PC-9 (cell line): ENCODE data around the gene CTNND2. TPM values are rescaled to one million over a fixed set of nuclear protein-coding genes. Genes with fewer than 3 reads are reported as not detected.

ENCODE experiments used
- BruUV-seq: library from RNA; stranded (reverse); fragments of 400-500 nt; replicated peaks from 2 replicates; lab custom pipeline; 2021; lab: Mats Ljungman, UMichigan
- CTCF ChIA-PET: fragments of 300-600 bp; sonication (Branson Sonifier 250); formaldehyde crosslinking; loops from one replicate; lab custom pipeline; 2022; ENCODE audit warnings: antibody characterized with exemption; lab: Charles Lee
- POLR2A ChIA-PET: fragments of 300-600 bp; sonication (Branson Sonifier 250); formaldehyde crosslinking; loops from one replicate; lab custom pipeline; 2022; ENCODE audit warnings: antibody characterized with exemption; ENCODE audit not compliant: unreplicated experiment; lab: Charles Lee
- DNase-seq, 2 experiments: peaks; one replicate each; pipeline versions ENCODE4 v3.0.0 to v3.0.0-alpha.2; 2015 to 2022; ENCODE audit warnings: mixed read lengths in 1 of 2
- H2AFZ ChIP-seq: fragments of 200-600 bp; sonication (generic); 2 replicates; pipeline ENCODE4 v1.8.1; 2017; ENCODE audit warnings: antibody characterized with exemption
- H3F3A ChIP-seq: fragments of 200-600 bp; sonication (generic); 2 replicates; pipeline ENCODE4 v1.8.1; 2017; ENCODE audit warnings: antibody characterized with exemption, mild to moderate bottlenecking, low read depth; ENCODE audit not compliant: insufficient read depth
- H3K27ac ChIP-seq: fragments of 200-600 bp; sonication (generic); 2 replicates; pipeline ENCODE4 v1.6.1; 2016; ENCODE audit warnings: mixed run types
- H3K27me3 ChIP-seq: fragments of 200-600 bp; sonication (generic); 2 replicates; pipeline ENCODE4 v1.6.1; 2016; ENCODE audit warnings: low read depth, mixed run types; ENCODE audit not compliant: insufficient read depth
- H3K36me3 ChIP-seq: fragments of 200-600 bp; sonication (generic); 2 replicates; pipeline ENCODE4 v1.6.1; 2016; ENCODE audit warnings: low read depth, mixed run types
- H3K4me1 ChIP-seq: fragments of 200-600 bp; sonication (generic); replicated peaks from 2 replicates; pipeline ENCODE4 v1.6.1; 2016; ENCODE audit warnings: mixed run types; ENCODE audit not compliant: insufficient read depth
- H3K4me2 ChIP-seq: fragments of 200-600 bp; sonication (generic); 2 replicates; pipeline ENCODE4 v1.6.1; 2017; ENCODE audit warnings: mixed run types
- H3K4me3 ChIP-seq: fragments of 200-600 bp; sonication (generic); 2 replicates; pipeline ENCODE4 v1.6.1; 2016; ENCODE audit warnings: mixed run types
- H3K79me2 ChIP-seq: fragments of 200-600 bp; sonication (generic); 2 replicates; pipeline ENCODE4 v1.6.1; 2017; ENCODE audit warnings: low read depth, mixed run types
- H3K9me2 ChIP-seq: fragments of 200-600 bp; sonication (generic); 2 replicates; pipeline ENCODE4 v1.8.1; 2017; ENCODE audit warnings: mild to moderate bottlenecking; ENCODE audit not compliant: insufficient read depth
- H3K9me3 ChIP-seq: fragments of 200-600 bp; sonication (generic); 2 replicates; pipeline ENCODE4 v1.8.1; 2016; ENCODE audit warnings: low read depth; ENCODE audit not compliant: insufficient read depth
- H4K20me1 ChIP-seq: fragments of 200-600 bp; sonication (generic); 2 replicates; pipeline ENCODE4 v1.8.1; 2017; ENCODE audit not compliant: insufficient read depth
- CTCF ChIP-seq: fragments of 200-600 bp; sonication (generic); conservative IDR thresholded peaks from 2 replicates; pipeline ENCODE4 v1.6.1; 2017; ENCODE audit warnings: mixed run types, antibody characterized with exemption, mild to moderate bottlenecking, moderate library complexity
- EZH2 ChIP-seq: fragments of 200-600 bp; sonication (generic); IDR thresholded peaks from 2 replicates; pipeline ENCODE4 v1.8.0; 2017; ENCODE audit warnings: antibody characterized with exemption, low read depth
- intact Hi-C: fragments of 100-400 bp; cut with micrococcal nuclease; formaldehyde crosslinking; loops from one replicate; pipeline ENCODE4 v1.10.0; 2022; ENCODE audit not compliant: unreplicated experiment
- total RNA-seq: library from RNA; stranded (reverse); gene quantifications from 2 replicates; pipeline ENCODE4 v1.2.3, GENCODE V29; 2021

CTNND2 gene
- total RNA-seq, 1 experiment from 2014 or later, result not detected

DNA sequence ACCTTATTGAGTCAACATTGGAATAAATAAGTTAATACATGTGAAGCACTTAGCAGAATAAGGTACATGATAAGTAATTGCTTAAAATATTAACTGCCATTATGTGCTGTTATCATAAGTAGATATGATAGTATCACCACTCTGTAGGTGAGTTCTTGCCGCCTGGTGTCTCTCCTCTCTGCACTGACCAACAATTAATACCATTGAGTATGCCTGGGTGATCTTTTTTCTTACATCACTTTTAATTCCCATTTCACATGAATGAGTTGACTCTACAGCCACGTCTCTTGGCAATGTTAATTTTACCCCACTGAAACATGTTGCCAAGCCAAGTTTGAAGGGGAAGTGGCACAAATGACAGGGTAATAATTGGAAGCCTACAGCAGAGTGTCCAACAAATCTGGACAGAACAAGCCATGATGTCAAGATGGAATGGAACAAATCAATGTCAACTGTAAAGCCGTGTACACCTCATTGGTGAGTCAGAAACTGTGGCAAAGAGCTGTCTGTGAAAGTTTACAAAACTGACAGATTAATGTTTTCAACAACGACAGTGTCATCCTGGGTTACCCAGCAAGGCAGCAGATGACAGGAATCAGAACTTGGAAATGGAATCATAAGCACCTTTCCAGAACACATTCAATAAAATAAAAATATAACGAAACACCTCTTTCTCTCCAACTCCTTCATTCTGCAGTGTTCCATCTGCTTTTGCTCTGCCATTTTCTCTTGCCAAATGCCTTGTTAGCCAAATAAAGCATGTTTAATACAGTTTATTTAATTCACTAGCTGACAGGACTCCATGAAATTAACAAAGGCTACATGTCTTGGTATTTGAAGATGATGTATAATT lies 330.9 kb downstream of the CTNND2 start:
- H3F3A ChIP-seq, result no peaks in the 10 kb centered on the region
- TF ChIP-seq EZH2 (no peak), CTCF (no peak)
- no peak for DNase-seq
- no peaks in the 10 kb centered on the region for H3K9me2 ChIP-seq
- no peaks in the 10 kb centered on the region for H4K20me1 ChIP-seq
- no peaks in the 10 kb centered on the region for H3K4me1 ChIP-seq
- no peaks in the 10 kb centered on the region for H3K79me2 ChIP-seq
- no peaks in the 10 kb centered on the region for H3K36me3 ChIP-seq
- H3K4me2 ChIP-seq, result no peak overlapping the region
- H2AFZ ChIP-seq, result no peak overlapping the region
- no peak overlapping the region for H3K4me3 ChIP-seq
- ChIA-PET CTCF (no interaction called here), POLR2A (no interaction called here)
- BruUV-seq, result no TSS peak
- intact Hi-C loops, result no loop called here
- H3K27me3 ChIP-seq, result peaks cover 9% of the 10 kb centered on the region; the same call in 1 of the 2 replicates
- no peaks in the 10 kb centered on the region for H3K9me3 ChIP-seq
- no peak overlapping the region for H3K27ac ChIP-seq

GRCh38 chr5:11564706-11565105 lies 339.5 kb downstream of the CTNND2 start:
- no TSS peak for BruUV-seq
- Histone ChIP-seq H3K9me2 (no peaks in the 10 kb centered on the region), H3K4me1 (no peaks in the 10 kb centered on the region), H3K36me3 (no peaks in the 10 kb centered on the region), H3K27me3 (peaks cover 4% of the 10 kb centered on the region; the same call in 1 of the 2 replicates), H3K79me2 (no peaks in the 10 kb centered on the region), H3K4me3 (no peak overlapping the region), H3F3A (no peaks in the 10 kb centered on the region), H3K27ac (no peak overlapping the region), H2AFZ (no peak overlapping the region), H4K20me1 (no peaks in the 10 kb centered on the region), H3K4me2 (no peak overlapping the region), H3K9me3 (no peaks in the 10 kb centered on the region)
- no peak for DNase-seq
- TF ChIP-seq EZH2 (no peak), CTCF (no peak)
- CTCF ChIA-PET, result interaction anchor here (0.6 kb wide), 1 partner anchor 193 kb away, joined by 3 read pairs; no protein-coding TSS in a partner anchor
- intact Hi-C loops, result no loop called here
- POLR2A ChIA-PET, result no interaction called here

- no TSS peak for BruUV-seq
- Histone ChIP-seq H3K4me1 (no peaks in the 10 kb centered on the region), H3K79me2 (no peaks in the 10 kb centered on the region), H3K4me2 (no peak overlapping the region), H3K27me3 (peaks cover 4% of the 10 kb centered on the region; the same call in 1 of the 2 replicates), H4K20me1 (no peaks in the 10 kb centered on the region), H3K4me3 (no peak overlapping the region), H3K9me3 (no peaks in the 10 kb centered on the region), H3K27ac (no peak overlapping the region), H3K36me3 (no peaks in the 10 kb centered on the region), H3F3A (no peaks in the 10 kb centered on the region), H3K9me2 (no peaks in the 10 kb centered on the region), H2AFZ (no peak overlapping the region)
- ChIA-PET POLR2A (no interaction called here), CTCF (interaction anchor here (0.6 kb wide), 1 partner anchor 194 kb away, joined by 3 read pairs; no protein-coding TSS in a partner anchor)
- DNase-seq, result no peak
- intact Hi-C loops, result no loop called here
- no peak for TF ChIP-seq CTCF
- TF ChIP-seq EZH2, result no peak
These were observed 340.4 kb downstream of the CTNND2 start for GRCh38 chr5:11563822-11564221.
